Motor neuron (in vitro differentiated cells): ENCODE data around the gene PTPRJ. TPM values are rescaled to one million over a fixed set of nuclear protein-coding genes. Genes with fewer than 3 reads are reported as not detected.

ENCODE experiments used
- ATAC-seq, 8 experiments: fragments of 200-7000 bp; cut with Tn5 transposase; replicated peaks in 6 of 8; 2 replicates each; pipeline ENCODE4 v1.8.0; 2021; ENCODE audit warnings: mild to moderate bottlenecking in 8 of 8, moderate library complexity in 8 of 8
- H3K27ac ChIP-seq, 2 donors: fragments of 250-450 bp; sonication (Bioruptor Pico); 2 replicates each; pipeline ENCODE4 v1.9.0; 2021; ENCODE audit warnings: antibody characterized with exemption in 2 of 2, mild to moderate bottlenecking in 2 of 2, moderate library complexity in 1 of 2
- H3K4me1 ChIP-seq, 2 donors: fragments of 250-450 bp; sonication (Bioruptor Pico); replicated peaks in 1 of 2; 2 replicates each; pipeline ENCODE4 v1.6.1; 2021; ENCODE audit warnings: antibody characterized with exemption in 2 of 2, mild to moderate bottlenecking in 2 of 2, moderate library complexity in 1 of 2
- H3K4me3 ChIP-seq, 5 donors: fragments of 250-450 bp; sonication (Bioruptor Pico); 2 replicates each; pipeline ENCODE4 v1.9.0; 2021; ENCODE audit warnings: antibody characterized with exemption in 5 of 5, mild to moderate bottlenecking in 5 of 5, moderate library complexity in 4 of 5
- WGBS, 10 experiments: fragments of 450-650 bp; shearing (Covaris generic); methylation state at CpG; one replicate each; pipeline ENCODE4 v1.0.0; 2022; 5-methylcytosine and 5-hydroxymethylcytosine counted together
- in situ Hi-C, 9 experiments: fragments of 400-800 bp; cut with MboI; loops; one replicate each; pipeline ENCODE4 v1.15.0; 2021; ENCODE audit warnings: low sequenced_read_pairs in 9 of 9, low pct_unique_long_range_greater_than_20kb in 2 of 9; ENCODE audit not compliant: unreplicated experiment in 9 of 9
- total RNA-seq, 8 experiments: library from RNA; unstranded; fragments of 300-600 nt; gene quantifications; 2 replicates each; pipeline versions ENCODE4 v1.2.3 to v1.2.4, GENCODE V29; 2022

Gene PTPRJ
- total RNA-seq, 8 experiments from 2014 or later = 4.6 to 12.5 (median 7.8) TPM

DNA sequence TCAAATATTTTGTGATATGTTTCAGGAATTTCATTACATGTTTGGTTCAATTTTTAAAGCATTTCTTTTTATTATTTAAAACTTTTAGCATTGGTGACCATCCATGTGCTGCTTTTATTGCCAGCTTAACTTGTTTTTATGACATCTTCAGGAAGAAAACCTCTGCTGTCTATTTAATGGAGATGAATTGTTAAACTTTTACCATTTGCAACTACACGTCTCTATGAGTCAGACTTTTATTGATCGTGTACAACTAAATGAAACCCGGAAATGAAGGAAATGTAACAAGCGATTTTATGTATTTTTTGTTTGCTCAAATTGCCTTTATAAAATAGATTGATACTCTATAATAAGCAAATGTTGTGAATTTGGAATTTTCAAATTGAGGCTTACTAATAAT, 113.0 kb downstream of the PTPRJ start:
- WGBS, 10 experiments = 27 to 85% (median 72%) methylated on average over 3 to 4 of the region's 4 CpGs
- Histone ChIP-seq H3K4me3 (no peak overlapping the region), H3K4me1 (peaks cover 16 to 17% of the 10 kb centered on the region in 2 donors), H3K27ac (no peak overlapping the region)
- no peak for ATAC-seq
- in situ Hi-C loops = no loop called here

- peaks cover 16 to 17% of the 10 kb centered on the region in 2 donors for H3K4me1 ChIP-seq
- in situ Hi-C loops = no loop called here
- ATAC-seq = peak in 5 of 8 experiments; percentile 97 to 100 (median 99)
- 23 to 79% (median 49%) methylated on average over 3 to 6 of the region's 6 CpGs; no CpG with 5 or more reads in 1 of the 10 experiments for WGBS, 10 experiments
- H3K4me3 ChIP-seq = no peak overlapping the region
- no peak overlapping the region for H3K27ac ChIP-seq
These were observed 113.7 kb downstream of the PTPRJ start for GRCh38 chr11:48093795-48094642.

DNA sequence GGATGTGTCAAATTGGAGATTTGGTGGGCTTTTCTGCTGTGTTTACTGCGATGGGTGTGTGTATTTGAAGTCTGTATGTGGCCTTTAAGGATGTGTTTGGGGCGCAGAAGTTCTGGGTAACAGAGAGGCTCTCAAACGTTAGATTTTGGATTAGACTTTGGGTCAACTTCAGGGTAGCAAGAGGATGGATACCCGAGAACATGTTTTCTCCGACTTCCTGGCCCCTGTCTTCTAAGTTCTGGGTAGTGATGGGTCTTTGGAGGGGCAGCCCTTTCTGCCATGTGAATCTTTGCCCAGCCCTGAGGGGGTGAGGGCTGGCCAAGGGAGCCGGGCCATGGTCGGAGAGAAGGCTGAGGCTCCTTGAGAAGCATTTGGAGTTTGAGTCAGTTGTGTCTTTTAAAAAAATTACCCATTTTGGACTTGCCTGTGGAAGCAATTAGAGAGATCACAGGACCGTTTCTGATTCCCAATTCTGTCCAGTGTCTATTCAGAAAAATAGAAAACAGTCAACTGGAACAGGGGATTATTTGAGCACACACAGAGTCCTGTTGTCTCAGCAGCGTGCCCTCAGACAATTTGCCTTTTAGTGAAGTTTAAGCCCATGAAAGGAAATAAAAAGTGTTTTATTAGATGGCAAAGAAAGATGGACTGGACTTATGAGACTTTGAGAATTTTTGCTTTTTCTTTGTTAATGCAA, 114.4 kb downstream of the PTPRJ start:
- WGBS, 10 experiments = 33 to 98% (median 78%) methylated on average over 1 to 8 of the region's 9 CpGs
- H3K4me1 ChIP-seq = peaks cover 16 to 17% of the 10 kb centered on the region in 2 donors
- H3K27ac ChIP-seq = no peak overlapping the region
- no peak overlapping the region for H3K4me3 ChIP-seq
- in situ Hi-C loops = no loop called here
- ATAC-seq = no peak

DNA sequence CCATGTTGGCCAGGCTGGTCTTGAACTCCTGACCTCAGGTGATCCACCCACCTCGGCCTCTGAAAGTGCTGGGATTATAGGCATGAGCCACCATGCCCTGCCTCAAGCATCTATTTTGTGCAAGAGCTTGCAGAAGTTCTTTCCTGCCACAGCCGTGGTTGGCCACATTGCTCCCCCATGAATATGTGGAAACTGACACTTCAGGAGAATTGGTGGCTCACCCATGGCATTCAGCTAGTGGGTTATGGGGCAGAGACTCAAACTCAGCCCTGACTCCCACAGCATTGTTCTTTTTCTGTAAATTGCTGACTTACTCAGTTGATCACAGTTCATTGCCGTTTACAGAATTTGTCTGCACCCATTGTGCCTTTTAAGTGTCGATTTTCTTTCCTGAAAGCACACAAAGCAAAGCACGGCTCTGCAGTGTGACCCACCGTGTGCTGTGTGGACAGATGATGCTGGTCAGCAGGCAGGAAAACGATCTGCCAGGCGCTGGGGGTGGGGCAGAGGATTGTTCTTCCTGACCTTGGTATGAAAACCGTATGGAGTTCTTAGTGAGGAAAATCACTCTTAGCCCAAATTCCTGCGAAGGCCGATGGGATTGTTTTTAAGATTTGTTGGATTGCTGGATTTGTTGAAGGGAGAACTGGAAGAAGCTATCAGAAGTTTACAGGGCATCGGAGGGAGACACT, 115.6 kb downstream of the PTPRJ start:
- ATAC-seq = no peak
- H3K27ac ChIP-seq = no peak overlapping the region
- no peak overlapping the region for H3K4me3 ChIP-seq
- in situ Hi-C loops = no loop called here
- WGBS, 10 experiments = 0 to 48% (median 33%) methylated on average over 2 to 11 of the region's 12 CpGs; no CpG with 5 or more reads in 2 of the 10 experiments
- H3K4me1 ChIP-seq = peaks cover 16 to 17% of the 10 kb centered on the region in 2 donors

GRCh38 chr11:48096588-48097525, 116.5 kb downstream of the PTPRJ start:
- peaks cover 23 to 24% of the 10 kb centered on the region in 2 donors for H3K4me1 ChIP-seq
- in situ Hi-C loops = no loop called here
- H3K27ac ChIP-seq = no peak overlapping the region
- no peak overlapping the region for H3K4me3 ChIP-seq
- WGBS, 10 experiments = 73 to 100% (median 80%) methylated on average over 1 to 4 of the region's 6 CpGs; no CpG with 5 or more reads in 3 of the 10 experiments
- peak in 2 of 8 experiments; percentile 18 to 22 for ATAC-seq

DNA sequence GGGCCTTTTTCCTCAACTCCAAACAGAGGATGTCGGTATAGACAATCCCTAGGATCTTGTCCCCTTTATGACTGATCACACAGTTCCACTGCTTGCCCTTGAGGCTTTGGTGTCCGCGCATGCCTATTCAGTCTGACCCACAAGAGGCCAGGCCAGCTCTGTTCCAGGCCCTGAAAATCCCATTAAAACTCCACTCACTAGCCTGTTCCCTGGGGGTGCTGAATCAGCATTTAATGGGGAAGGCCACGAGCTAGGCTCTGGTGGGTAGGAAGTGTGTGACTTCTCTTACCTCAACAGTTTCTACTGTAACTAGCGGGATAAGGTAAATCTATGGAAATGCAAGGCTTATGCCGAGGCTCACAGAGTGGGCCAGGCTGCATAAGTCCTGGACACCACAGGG, 117.7 kb downstream of the PTPRJ start:
- H3K4me3 ChIP-seq = no peak overlapping the region
- WGBS, 10 experiments = 33 to 100% (median 67%) methylated on average over 1 to 5 of the region's 6 CpGs; no CpG with 5 or more reads in 3 of the 10 experiments

GRCh38 chr11:48099916-48100446, 119.6 kb downstream of the PTPRJ start:
- ATAC-seq = no peak
- WGBS, 10 experiments = 83 to 100% (median 98%) methylated on average over 1 to 4 of the region's 6 CpGs; no CpG with 5 or more reads in 4 of the 10 experiments
- Histone ChIP-seq H3K4me1 (peaks cover 33 to 35% of the 10 kb centered on the region in 2 donors), H3K27ac (no peak overlapping the region), H3K4me3 (no peak overlapping the region)
- in situ Hi-C loops = loop anchor here in 6 of 9 experiments (10.0 to 25.0 kb wide), 3 partner anchors 163 to 338 kb away; partner anchors contain the start of gene FNBP4 (in 1 of the 6)

More for the DNA sequence above, 117.7 kb downstream of the PTPRJ start:
- peaks cover 32 to 33% of the 10 kb centered on the region in 2 donors for H3K4me1 ChIP-seq
- no peak overlapping the region for H3K27ac ChIP-seq
- in situ Hi-C loops = no loop called here
- ATAC-seq = no peak

- no peak overlapping the region for H3K27ac ChIP-seq
- in situ Hi-C loops = loop anchor here in 6 of 9 experiments (10.0 to 25.0 kb wide), 3 partner anchors 164 to 339 kb away; partner anchors contain the start of gene FNBP4 (in 1 of the 6)
- no peak overlapping the region for H3K4me3 ChIP-seq
- WGBS, 10 experiments = 20 to 90% (median 73%) methylated on average over 1 to 9 of the region's 11 CpGs; no CpG with 5 or more reads in 3 of the 10 experiments
- H3K4me1 ChIP-seq = peaks cover 28 to 32% of the 10 kb centered on the region in 2 donors
- peak in 6 of 8 experiments; percentile 9 to 19 (median 14) for ATAC-seq
These were observed 120.8 kb downstream of the PTPRJ start for GRCh38 chr11:48101044-48101733.

DNA sequence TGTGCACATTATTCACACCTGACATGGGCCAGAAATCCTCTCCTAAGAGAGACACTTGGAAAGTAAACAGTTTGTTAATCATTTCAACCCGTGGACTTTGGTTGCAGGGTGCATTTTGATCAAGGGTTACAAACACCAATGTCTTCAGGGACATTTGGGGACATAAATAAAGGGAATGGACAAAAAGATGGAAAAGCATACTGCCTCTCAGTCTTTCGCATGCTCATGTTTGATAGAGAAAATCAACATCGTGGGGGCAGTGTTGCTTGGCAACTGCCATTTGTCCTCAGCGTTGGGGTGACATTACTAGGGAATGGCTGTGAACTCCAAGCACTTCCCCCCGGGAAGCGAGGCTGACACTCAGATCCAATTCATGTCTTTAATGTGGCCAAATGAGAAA, 121.6 kb downstream of the PTPRJ start:
- H3K4me3 ChIP-seq = no peak overlapping the region
- in situ Hi-C loops = loop anchor here in 6 of 9 experiments (10.0 to 25.0 kb wide), 3 partner anchors 165 to 340 kb away; partner anchors contain the start of gene FNBP4 (in 1 of the 6)
- H3K4me1 ChIP-seq = peaks cover 28 to 29% of the 10 kb centered on the region in 2 donors

DNA sequence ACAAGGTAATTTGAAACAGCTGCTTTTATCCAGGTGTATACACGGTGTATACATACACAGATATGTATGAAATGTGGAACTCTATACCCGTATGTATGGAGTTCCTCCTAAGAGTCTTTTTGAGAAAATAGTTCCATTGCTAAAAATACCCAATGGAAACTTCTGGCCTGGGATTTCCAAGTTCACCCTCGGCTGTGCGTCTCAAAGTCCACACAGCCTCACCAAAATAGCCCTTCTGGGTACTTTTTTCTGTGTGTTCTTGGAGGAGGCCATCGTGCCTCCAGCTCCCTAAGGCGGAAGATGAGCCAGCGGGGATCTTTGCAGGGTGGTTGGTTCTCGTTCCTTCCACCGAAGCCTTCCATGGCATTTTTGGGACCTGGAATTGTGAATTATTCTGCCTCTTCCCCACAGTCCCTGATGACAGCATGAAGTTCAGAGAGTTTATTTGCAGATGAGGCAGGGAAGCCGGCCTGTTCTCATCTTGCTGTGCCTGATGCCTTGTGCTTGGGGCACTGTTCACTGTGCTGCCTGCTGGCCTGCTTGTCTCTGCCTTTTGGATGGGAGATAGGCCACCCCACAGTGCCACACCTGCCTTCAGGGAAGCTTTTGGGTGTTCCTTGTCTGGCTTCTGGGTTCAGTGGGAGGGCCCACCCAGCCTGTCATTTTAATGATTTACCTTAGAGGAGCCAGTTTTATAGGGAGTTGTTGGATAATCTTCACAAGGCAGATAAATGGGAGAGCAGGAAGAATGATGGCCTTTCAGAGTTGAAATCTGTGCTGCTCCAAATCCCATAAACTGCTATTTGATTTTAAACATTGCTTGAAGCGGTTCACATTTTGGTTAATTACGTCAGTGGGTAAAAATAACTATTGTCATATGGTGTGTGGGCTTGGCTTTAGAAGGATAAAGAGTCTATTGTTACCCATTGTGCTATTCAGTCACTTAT, 123.5 kb downstream of the PTPRJ start:
- H3K4me1 ChIP-seq = peaks cover 28 to 33% of the 10 kb centered on the region in 2 donors
- in situ Hi-C loops = loop anchor here in 6 of 9 experiments (10.0 to 25.0 kb wide), 3 partner anchors 167 to 342 kb away; partner anchors contain the start of gene FNBP4 (in 1 of the 6)
- H3K4me3 ChIP-seq = no peak overlapping the region
- H3K27ac ChIP-seq = no peak overlapping the region
- WGBS, 10 experiments = 40 to 96% (median 56%) methylated on average over 1 to 11 of the region's 12 CpGs
- peak; percentile 69 to 80 (median 74) for ATAC-seq

More for the DNA sequence above, 121.6 kb downstream of the PTPRJ start:
- H3K27ac ChIP-seq = no peak overlapping the region
- ATAC-seq = peak in 2 of 8 experiments; percentile 36 to 41
- WGBS, 10 experiments = 15 to 43% (median 25%) methylated on average over 1 to 6 of the region's 6 CpGs; no CpG with 5 or more reads in 1 of the 10 experiments
